ENCODE results near the gene NAA25.

GRCh38 chr12:112008918-112009317 is 99.7 kb downstream of the NAA25 start:
- no peak for TF ChIP-seq POLR2A (IDR thresholded peaks at IDR 0.05)
- TF ChIP-seq CTCF (IDR thresholded peaks at IDR 0.05) = no peak
